RWPE1 (cell line): ENCODE measurements around the gene NUDT6.

Experiments used
- CTCF ChIA-PET: fragments of 350-600 bp; sonication (Branson Sonifier 250); formaldehyde crosslinking; extraction: SDS; loops from one replicate; lab custom pipeline; 2021; lab: Yijun Ruan, JAX
- POLR2A ChIA-PET: fragments of 400-600 bp; formaldehyde crosslinking; extraction: SDS; loops from one replicate; lab custom pipeline; 2020; ENCODE audit warnings: antibody characterized with exemption; ENCODE audit not compliant: low non-redundant PET; lab: Yijun Ruan, JAX
- DNase-seq: peaks from one replicate; pipeline ENCODE4 v3.0.0; 2012; ENCODE audit warnings: low spot score
- H3K27ac ChIP-seq: fragments of 450-650 bp; 2 replicates; pipeline ENCODE4 v1.5.1; 2017
- TF ChIP-seq, protein P1 (sequence below): fragments of 450-650 bp; conservative IDR thresholded peaks from 2 replicates; pipeline ENCODE4 v1.5.1; 2017; ENCODE audit warnings: low read depth, mild to moderate bottlenecking

The NUDT6 gene

GRCh38 chr4:122920473-122920872 lies 1.9 kb downstream of the NUDT6 start:
- no peak overlapping the region for H3K27ac ChIP-seq
- TF ChIP-seq, protein P1, sequence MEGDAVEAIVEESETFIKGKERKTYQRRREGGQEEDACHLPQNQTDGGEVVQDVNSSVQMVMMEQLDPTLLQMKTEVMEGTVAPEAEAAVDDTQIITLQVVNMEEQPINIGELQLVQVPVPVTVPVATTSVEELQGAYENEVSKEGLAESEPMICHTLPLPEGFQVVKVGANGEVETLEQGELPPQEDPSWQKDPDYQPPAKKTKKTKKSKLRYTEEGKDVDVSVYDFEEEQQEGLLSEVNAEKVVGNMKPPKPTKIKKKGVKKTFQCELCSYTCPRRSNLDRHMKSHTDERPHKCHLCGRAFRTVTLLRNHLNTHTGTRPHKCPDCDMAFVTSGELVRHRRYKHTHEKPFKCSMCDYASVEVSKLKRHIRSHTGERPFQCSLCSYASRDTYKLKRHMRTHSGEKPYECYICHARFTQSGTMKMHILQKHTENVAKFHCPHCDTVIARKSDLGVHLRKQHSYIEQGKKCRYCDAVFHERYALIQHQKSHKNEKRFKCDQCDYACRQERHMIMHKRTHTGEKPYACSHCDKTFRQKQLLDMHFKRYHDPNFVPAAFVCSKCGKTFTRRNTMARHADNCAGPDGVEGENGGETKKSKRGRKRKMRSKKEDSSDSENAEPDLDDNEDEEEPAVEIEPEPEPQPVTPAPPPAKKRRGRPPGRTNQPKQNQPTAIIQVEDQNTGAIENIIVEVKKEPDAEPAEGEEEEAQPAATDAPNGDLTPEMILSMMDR = no peak
- ChIA-PET CTCF (interaction anchor here (2.6 kb wide), 1 partner anchor 162 kb away, joined by 11 read pairs; no protein-coding TSS in a partner anchor), POLR2A (no interaction called here)
- no peak for DNase-seq

DNA sequence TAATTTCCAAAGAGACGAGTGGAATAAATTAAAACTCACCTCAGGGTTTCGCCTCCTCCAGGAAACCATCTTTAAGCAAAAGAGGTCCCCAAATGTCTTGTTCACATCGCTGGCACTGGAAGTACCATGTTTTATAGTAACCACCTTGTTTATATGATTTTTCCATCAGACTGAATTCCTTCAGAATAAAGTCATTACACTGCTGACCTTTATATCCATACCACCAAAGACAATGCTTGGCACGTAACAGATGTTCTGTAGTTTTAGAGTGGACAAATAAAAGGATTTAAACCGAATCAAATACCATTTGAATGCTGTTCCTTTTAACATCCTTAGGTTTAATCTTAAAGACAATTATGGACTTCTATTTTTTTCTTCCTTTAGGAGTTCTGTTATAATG lies 4.7 kb downstream of the NUDT6 start:
- H3K27ac ChIP-seq = no peak overlapping the region
- TF ChIP-seq, protein P1 = no peak
- DNase-seq = no peak
- ChIA-PET CTCF (interaction anchor here (0.6 kb wide), 1 partner anchor 103 kb away, joined by 5 read pairs; no protein-coding TSS in a partner anchor), POLR2A (no interaction called here)

DNA sequence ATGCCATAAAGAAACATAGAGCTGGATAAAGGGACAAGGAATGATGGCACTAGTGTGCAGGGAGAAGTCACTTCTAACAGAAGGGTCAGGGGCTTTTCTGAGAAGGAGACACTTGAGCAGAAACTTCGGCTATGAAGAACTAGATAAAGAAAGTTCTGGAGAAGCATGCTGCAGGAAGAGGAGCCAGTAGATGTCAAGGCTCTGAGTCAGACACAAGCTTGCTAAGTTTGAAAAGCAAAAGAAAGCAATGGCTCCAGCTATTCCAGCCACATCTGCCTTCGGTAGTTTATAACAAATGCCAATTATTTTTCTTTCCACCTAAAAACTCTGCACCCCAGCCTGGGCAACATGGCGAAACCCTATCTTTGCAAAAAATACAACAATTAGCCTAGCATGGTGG lies 7.5 kb downstream of the NUDT6 start:
- DNase-seq = no peak
- CTCF ChIA-PET = interaction anchor here (0.7 to 1.8 kb wide), 7 partner anchors 38 to 315 kb away, joined by 3 to 20 read pairs (median 3); partner anchors contain the start of gene BBS12
- H3K27ac ChIP-seq = no peak overlapping the region
- TF ChIP-seq, protein P1 = no peak
- POLR2A ChIA-PET = no interaction called here

GRCh38 chr4:122914292-122914904 lies 8.0 kb downstream of the NUDT6 start:
- TF ChIP-seq, protein P1 = peak; percentile 49
- no peak for DNase-seq

GRCh38 chr4:122912810-122913575 lies 9.4 kb downstream of the NUDT6 start:
- no peak for DNase-seq
- CTCF ChIA-PET = no interaction called here
- TF ChIP-seq, protein P1 = no peak
- no peak overlapping the region for H3K27ac ChIP-seq
- POLR2A ChIA-PET = no interaction called here

More at GRCh38 chr4:122914292-122914904, 8.0 kb downstream of the NUDT6 start:
- ChIA-PET CTCF (interaction anchor here (0.6 to 1.8 kb wide), 10 partner anchors 37 to 1122 kb away, joined by 3 to 20 read pairs (median 3); partner anchors contain the start of gene BBS12), POLR2A (no interaction called here)
- H3K27ac ChIP-seq = no peak overlapping the region

GRCh38 chr4:122911588-122911987 lies 10.8 kb downstream of the NUDT6 start:
- ChIA-PET POLR2A (no interaction called here), CTCF (interaction anchor here (0.6 to 0.9 kb wide), 2 partner anchors 1011 to 1693 kb away, joined by 3 to 5 read pairs; no protein-coding TSS in a partner anchor)
- DNase-seq = no peak
- TF ChIP-seq, protein P1 = no peak
- no peak overlapping the region for H3K27ac ChIP-seq
